ENCODE data around the gene FCRLB. TPM values are rescaled to one million over a fixed set of nuclear protein-coding genes. Genes with fewer than 3 reads are reported as not detected.
A peak's percentile ranks its signal among the peaks of the same experiment; 100 is the strongest.

FCRLB gene
- total and polyA plus RNA-seq, 9 of the 15 experiments (the other 6 are each of a cell fraction or from before 2014, with no cell fraction given), result 0.20 to 4.6 (median 1.3) TPM

GRCh38 chr1:161726473-161727255 is 5.3 kb downstream of the FCRLB start (continued):
- TF ChIP-seq MBD1 (CRISPR knock-in tag; IDR thresholded peaks at IDR 0.05) (no peak), NCOA6 (IDR thresholded peaks at IDR 0.05) (no peak), MXI1 (IDR thresholded peaks at IDR 0.05; ENCODE audit: low read depth, low read length) (no peak), FIP1L1 (IDR thresholded peaks at IDR 0.05; ENCODE audit: low read depth, low read length, poor library complexity, severe bottlenecking) (peak; percentile 66), CEBPG (CRISPR knock-in tag; IDR thresholded peaks at IDR 0.05) (no peak), CEBPG (tag; conservative IDR thresholded peaks at IDR 0.05 in 1 of 2, IDR thresholded peaks at IDR 0.05 in 1 of 2) (no peak), MAFG (tag; conservative IDR thresholded peaks at IDR 0.05) (no peak), STAT5A (IDR thresholded peaks at IDR 0.05; ENCODE audit: borderline replicate concordance, low read length) (0 out of 2 replicates have a peak, but pooled peaks have one; percentile 7), SP2 (IDR thresholded peaks at IDR 0.05; ENCODE audit: extremely low read depth, low read depth, low read length, poor library complexity, severe bottlenecking) (no peak), ZFX (CRISPR knock-in tag; IDR thresholded peaks at IDR 0.05) (peak; percentile 91), HDAC2 (IDR thresholded peaks at IDR 0.05) (no peak), MITF (IDR thresholded peaks at IDR 0.05) (peak; percentile 85), TAL1 (IDR thresholded peaks at IDR 0.05) (no peak), FOXA3 (CRISPR knock-in tag; conservative IDR thresholded peaks at IDR 0.05 in 1 of 2, IDR thresholded peaks at IDR 0.05 in 1 of 2) (no peak; a peak in 1 of 4 replicates), NCOA4 (IDR thresholded peaks at IDR 0.05; ENCODE audit: partially characterized antibody) (no peak), RFX5 (IDR thresholded peaks at IDR 0.05; ENCODE audit: low read depth, low read length) (no peak), DPF2 (IDR thresholded peaks at IDR 0.05) (peak; percentile 19; the same call in 1 of the 2 replicates), CLOCK (CRISPR knock-in tag; IDR thresholded peaks at IDR 0.05; ENCODE audit: borderline replicate concordance) (no peak), HCFC1 (IDR thresholded peaks at IDR 0.05; ENCODE audit: low read depth, low read length) (no peak), ZNF445 (CRISPR knock-in tag; IDR thresholded peaks at IDR 0.05; ENCODE audit: low read depth) (no peak), RCOR1 (IDR thresholded peaks at IDR 0.05; ENCODE audit: borderline replicate concordance in 1 of 2, low read depth in 2 of 2, low read length in 2 of 2) (peak in 1 of 2 experiments; percentile 33; a peak in 1 of 4 replicates), ZNF146 (CRISPR knock-in tag; IDR thresholded peaks at IDR 0.05; ENCODE audit: unreplicated experiment) (no peak), NONO (IDR thresholded peaks at IDR 0.05; ENCODE audit: low read depth in 2 of 2, low read length in 1 of 2) (peak; percentile 55 to 77; a peak in 2 of 4 replicates)

Data from K562 (cell line).